ENCODE results near the gene SCD.
A peak's percentile ranks its signal among the peaks of the same experiment; 100 is the strongest.
"Not testable (repeated sequence)": the region's sequence is repeated elsewhere in the genome, so short reads cannot be mapped to it uniquely, and the experiment has no call there.

The SCD gene

GRCh38 chr10:100346765-100347567 lies at the start of gene SCD:
TSS of gene SCD (plus strand) at chr10:100347233. CDS start at chr10:100347505, 272 bp downstream.
- peak; percentile 95 for DNase-seq (ENCODE audit: low read depth)
- peak within 1 kb of the TSS; percentile 93 for H3K4me3 ChIP-seq (ENCODE audit: low read depth, low read length)

- H3K4me3 ChIP-seq (ENCODE audit: low read depth, low read length): no peak overlapping the region
- no peak for DNase-seq (ENCODE audit: low read depth)
These were observed 49.8 kb upstream of the SCD start for GRCh38 chr10:100297242-100297641.

- not testable (repeated sequence) for H3K4me3 ChIP-seq (ENCODE audit: low read depth, low read length); DNase-seq (ENCODE audit: low read depth)
These were observed 45.9 kb upstream of the SCD start for GRCh38 chr10:100301123-100301522.

GRCh38 chr10:100303724-100304319 lies 43.2 kb upstream of the SCD start:
- no peak overlapping the region for H3K4me3 ChIP-seq (ENCODE audit: low read depth, low read length)
- no peak for DNase-seq (ENCODE audit: low read depth)

- DNase-seq (ENCODE audit: low read depth): no peak
- no peak overlapping the region for H3K4me3 ChIP-seq (ENCODE audit: low read depth, low read length)
These were observed 42.6 kb upstream of the SCD start for GRCh38 chr10:100304414-100304813.

- H3K4me3 ChIP-seq (ENCODE audit: low read depth, low read length): no peak overlapping the region
- no peak for DNase-seq (ENCODE audit: low read depth)
These were observed 40.2 kb upstream of the SCD start for GRCh38 chr10:100306861-100307260.

- H3K4me3 ChIP-seq (ENCODE audit: low read depth, low read length): no peak overlapping the region
- DNase-seq (ENCODE audit: low read depth): no peak
These were observed 39.3 kb upstream of the SCD start for GRCh38 chr10:100307684-100308083.

- no peak overlapping the region for H3K4me3 ChIP-seq (ENCODE audit: low read depth, low read length)
- no peak for DNase-seq (ENCODE audit: low read depth)
These were observed 35.7 kb upstream of the SCD start for GRCh38 chr10:100311298-100311697.

GRCh38 chr10:100315615-100316014 lies 31.4 kb upstream of the SCD start:
- H3K4me3 ChIP-seq (ENCODE audit: low read depth, low read length): no peak overlapping the region

GRCh38 chr10:100318207-100318606 lies 28.8 kb upstream of the SCD start:
- no peak for DNase-seq (ENCODE audit: low read depth)
- H3K4me3 ChIP-seq (ENCODE audit: low read depth, low read length): no peak overlapping the region

More at GRCh38 chr10:100315615-100316014, 31.4 kb upstream of the SCD start:
- no peak for DNase-seq (ENCODE audit: low read depth)

- no peak for DNase-seq (ENCODE audit: low read depth)
- no peak overlapping the region for H3K4me3 ChIP-seq (ENCODE audit: low read depth, low read length)
These were observed 27.2 kb upstream of the SCD start for GRCh38 chr10:100319707-100320402.

- H3K4me3 ChIP-seq (ENCODE audit: low read depth, low read length): no peak overlapping the region
- no peak for DNase-seq (ENCODE audit: low read depth)
These were observed 21.9 kb upstream of the SCD start for GRCh38 chr10:100325158-100325557.

GRCh38 chr10:100327007-100327717 lies 19.9 kb upstream of the SCD start:
- no peak for DNase-seq (ENCODE audit: low read depth)
- no peak overlapping the region for H3K4me3 ChIP-seq (ENCODE audit: low read depth, low read length)

- no peak for DNase-seq (ENCODE audit: low read depth)
- no peak overlapping the region for H3K4me3 ChIP-seq (ENCODE audit: low read depth, low read length)
These were observed 19.4 kb upstream of the SCD start for GRCh38 chr10:100327718-100328009.

- no peak for DNase-seq (ENCODE audit: low read depth)
- no peak overlapping the region for H3K4me3 ChIP-seq (ENCODE audit: low read depth, low read length)
These were observed 18.8 kb upstream of the SCD start for GRCh38 chr10:100328198-100328597.

GRCh38 chr10:100330079-100330478 lies 17.0 kb upstream of the SCD start, which contains the start of gene PKD2L1:
TSS of gene PKD2L1 (minus strand) at chr10:100330228. CDS start at chr10:100330103, 125 bp downstream.
- DNase-seq (ENCODE audit: low read depth): no peak
- H3K4me3 ChIP-seq (ENCODE audit: low read depth, low read length): no peak within 1 kb of the TSS

GRCh38 chr10:100333106-100333505 lies 13.9 kb upstream of the SCD start:
- no peak overlapping the region for H3K4me3 ChIP-seq (ENCODE audit: low read depth, low read length)
- DNase-seq (ENCODE audit: low read depth): no peak

GRCh38 chr10:100333661-100334440 lies 13.2 kb upstream of the SCD start:
- no peak overlapping the region for H3K4me3 ChIP-seq (ENCODE audit: low read depth, low read length)
- DNase-seq (ENCODE audit: low read depth): peak; percentile 20

- no peak for DNase-seq (ENCODE audit: low read depth)
These were observed 12.3 kb upstream of the SCD start for GRCh38 chr10:100334762-100335161.

More at GRCh38 chr10:100334762-100335161, 12.3 kb upstream of the SCD start:
- no peak overlapping the region for H3K4me3 ChIP-seq (ENCODE audit: low read depth, low read length)

Data from skeletal muscle cell (primary cell).